Right lobe of liver (tissue), 6 donors: ENCODE measurements around the gene PHF11. TPM values are rescaled to one million over a fixed set of nuclear protein-coding genes. Genes with fewer than 3 reads are reported as not detected.
A peak's percentile ranks its signal among the peaks of the same experiment; 100 is the strongest.

Source experiments
- ATAC-seq, 4 donors: fragments of 200-7000 bp; cut with Tn5 transposase; one replicate each; pipeline ENCODE4 v1.9.1; 2020; ENCODE audit warnings: mild to moderate bottlenecking in 4 of 4, moderate library complexity in 4 of 4
- DNase-seq, 3 donors: peaks; one replicate each; pipeline ENCODE4 v3.0.0-alpha.2; 2020
- H3K27ac ChIP-seq, 3 donors: fragments of 200-600 bp; one replicate each; pipeline ENCODE4 v1.8.0; 2022
- H3K27me3 ChIP-seq, 2 donors: fragments of 200-600 bp; one replicate each; pipeline ENCODE4 v1.8.0; 2022
- H3K36me3 ChIP-seq, 4 donors: fragments of 200-600 bp; sonication (generic) in 1 of 4; one replicate each; pipeline versions ENCODE4 v1.5.1 to v1.8.0; 2017 to 2022; ENCODE audit warnings: control low read depth in 1 of 4
- H3K4me1 ChIP-seq, 4 donors: fragments of 200-600 bp; sonication (generic) in 1 of 4; one replicate each; pipeline versions ENCODE4 v1.5.1 to v1.8.0; 2017 to 2022; ENCODE audit warnings: control low read depth in 1 of 4
- H3K4me3 ChIP-seq, 3 donors: fragments of 200-600 bp; one replicate each; pipeline ENCODE4 v1.8.0; 2022
- H3K9me3 ChIP-seq, 4 donors: fragments of 200-600 bp; sonication (generic) in 1 of 4; one replicate each; pipeline versions ENCODE4 v1.5.1 to v1.8.0; 2017 to 2022; ENCODE audit warnings: control low read depth in 1 of 4
- CTCF ChIP-seq, 4 donors: fragments of 200-600 bp in 3 of 4; fragments of 450-650 bp in 1 of 4; IDR thresholded peaks; one replicate each; pipeline versions ENCODE4 v1.5.1 to v1.8.0; 2016 to 2022; ENCODE audit warnings: antibody characterized with exemption in 4 of 4, mild to moderate bottlenecking in 2 of 4
- POLR2A ChIP-seq: fragments of 450-650 bp; IDR thresholded peaks from one replicate; pipeline ENCODE4 v1.6.1; 2017; ENCODE audit warnings: antibody characterized with exemption, mild to moderate bottlenecking
- WGBS: methylation state at CpG from one replicate; pipeline ENCODE4 v1.1.6; 2018; ENCODE audit warnings: low coverage, low lambda C conversion rate; ENCODE audit not compliant: insufficient coverage; ENCODE audit errors: missing lambda C conversion rate; 5-methylcytosine and 5-hydroxymethylcytosine counted together
- intact Hi-C, 2 donors: fragments of 100-400 bp; cut with DNase I; formaldehyde crosslinking; loops; one replicate each; pipeline versions ENCODE4 v1.11.2 to v1.14.1; 2022
- total RNA-seq, 6 experiments: library from RNA; depleted of rRNA in 2 of 6; stranded (reverse); fragments of >200 nt in 2 of 6; fragmentation: NEBNext Ultra II Directional in 3 of 6; extraction: Animal tissue kit (Norgen Biotek cat#: 25700) in 3 of 6; gene quantifications; one replicate each; pipeline versions ENCODE4 v1.1.0 to v1.2.4, GENCODE V29; 2016 to 2023
- donor health status: DM: no; HTN: yes; CAD: no.
- donor health status: DM: no; HTN: no; CAD: no.
- donor health status: DM: no; HTN: no; CAD: no.
- donor health status: DM: no; HTN: yes; CAD: no.
- donor health status: DM: no; HTN: yes; CAD: no.

PHF11 gene
- total RNA-seq, 6 experiments from 2014 or later = 10.8 to 21.4 (median 17.2) TPM

GRCh38 chr13:49538404-49538803 lies 42.7 kb downstream of the PHF11 start:
- Histone ChIP-seq H3K36me3 (peaks cover 0 to 11% (median 6%) of the 10 kb centered on the region in 4 donors), H3K27ac (no peak overlapping the region), H3K4me1 (no peaks in the 10 kb centered on the region), H3K4me3 (no peak overlapping the region), H3K27me3 (no peaks in the 10 kb centered on the region), H3K9me3 (no peaks in the 10 kb centered on the region)
- no peak for ATAC-seq
- DNase-seq = no peak
- TF ChIP-seq POLR2A = no peak
- intact Hi-C loops = no loop called here
- 88% methylated on average over 2 of the region's 2 CpGs for WGBS

- TF ChIP-seq CTCF (IDR thresholded peaks at IDR 0.05) (no peak), POLR2A (no peak)
- H3K27me3 ChIP-seq = no peaks in the 10 kb centered on the region
- 48% methylated on average over 5 of the region's 5 CpGs for WGBS
- ATAC-seq (peak in 3 of 4 donors; percentile 47 to 84 (median 56)), DNase-seq (no peak)
- H3K9me3 ChIP-seq = no peaks in the 10 kb centered on the region
- H3K4me1 ChIP-seq = no peaks in the 10 kb centered on the region
- H3K27ac ChIP-seq = peak overlapping the region in 1 of 3 donors; percentile 27
- intact Hi-C loops = no loop called here
- no peak overlapping the region for H3K4me3 ChIP-seq
- H3K36me3 ChIP-seq = peaks cover 0 to 11% (median 6%) of the 10 kb centered on the region in 4 donors
Measured at GRCh38 chr13:49539313-49539712, 43.6 kb downstream of the PHF11 start.

GRCh38 chr13:49539746-49540145 lies 44.0 kb downstream of the PHF11 start:
- H3K4me1 ChIP-seq = no peaks in the 10 kb centered on the region
- peaks cover 0 to 15% (median 6%) of the 10 kb centered on the region in 4 donors for H3K36me3 ChIP-seq
- no peak for TF ChIP-seq CTCF (IDR thresholded peaks at IDR 0.05)
- TF ChIP-seq POLR2A = no peak
- H3K27ac ChIP-seq = peak overlapping the region in 1 of 3 donors; percentile 27
- no peak overlapping the region for H3K4me3 ChIP-seq
- ATAC-seq (no peak), DNase-seq (no peak)
- no peaks in the 10 kb centered on the region for H3K9me3 ChIP-seq
- 88% methylated on average over 3 of the region's 3 CpGs for WGBS
- H3K27me3 ChIP-seq = no peaks in the 10 kb centered on the region
- intact Hi-C loops = no loop called here

GRCh38 chr13:49540552-49540951 lies 44.8 kb downstream of the PHF11 start:
- Histone ChIP-seq H3K36me3 (peaks cover 0 to 16% (median 6%) of the 10 kb centered on the region in 4 donors), H3K4me1 (no peaks in the 10 kb centered on the region), H3K27me3 (no peaks in the 10 kb centered on the region), H3K9me3 (no peaks in the 10 kb centered on the region), H3K27ac (peak overlapping the region in 1 of 3 donors; percentile 16), H3K4me3 (no peak overlapping the region)
- ATAC-seq = peak; percentile 25 to 53 (median 44)
- WGBS = 49% methylated on average over 7 of the region's 7 CpGs
- DNase-seq = no peak
- TF ChIP-seq POLR2A (no peak), CTCF (IDR thresholded peaks at IDR 0.05) (no peak)
- intact Hi-C loops = no loop called here

GRCh38 chr13:49543656-49544055 lies 47.9 kb downstream of the PHF11 start:
- no peak overlapping the region for H3K27ac ChIP-seq
- H3K36me3 ChIP-seq = peaks cover 0 to 16% (median 7%) of the 10 kb centered on the region in 4 donors
- H3K4me1 ChIP-seq = no peaks in the 10 kb centered on the region
- intact Hi-C loops = no loop called here
- no peaks in the 10 kb centered on the region for H3K9me3 ChIP-seq
- no peak for DNase-seq
- H3K27me3 ChIP-seq = no peaks in the 10 kb centered on the region
- no peak for ATAC-seq
- H3K4me3 ChIP-seq = no peak overlapping the region
- TF ChIP-seq CTCF (IDR thresholded peaks at IDR 0.05) (no peak), POLR2A (no peak)
- WGBS = 95% methylated on average over 3 of the region's 3 CpGs
